ENCODE results near the gene ZNF138.

Gene ZNF138

DNA sequence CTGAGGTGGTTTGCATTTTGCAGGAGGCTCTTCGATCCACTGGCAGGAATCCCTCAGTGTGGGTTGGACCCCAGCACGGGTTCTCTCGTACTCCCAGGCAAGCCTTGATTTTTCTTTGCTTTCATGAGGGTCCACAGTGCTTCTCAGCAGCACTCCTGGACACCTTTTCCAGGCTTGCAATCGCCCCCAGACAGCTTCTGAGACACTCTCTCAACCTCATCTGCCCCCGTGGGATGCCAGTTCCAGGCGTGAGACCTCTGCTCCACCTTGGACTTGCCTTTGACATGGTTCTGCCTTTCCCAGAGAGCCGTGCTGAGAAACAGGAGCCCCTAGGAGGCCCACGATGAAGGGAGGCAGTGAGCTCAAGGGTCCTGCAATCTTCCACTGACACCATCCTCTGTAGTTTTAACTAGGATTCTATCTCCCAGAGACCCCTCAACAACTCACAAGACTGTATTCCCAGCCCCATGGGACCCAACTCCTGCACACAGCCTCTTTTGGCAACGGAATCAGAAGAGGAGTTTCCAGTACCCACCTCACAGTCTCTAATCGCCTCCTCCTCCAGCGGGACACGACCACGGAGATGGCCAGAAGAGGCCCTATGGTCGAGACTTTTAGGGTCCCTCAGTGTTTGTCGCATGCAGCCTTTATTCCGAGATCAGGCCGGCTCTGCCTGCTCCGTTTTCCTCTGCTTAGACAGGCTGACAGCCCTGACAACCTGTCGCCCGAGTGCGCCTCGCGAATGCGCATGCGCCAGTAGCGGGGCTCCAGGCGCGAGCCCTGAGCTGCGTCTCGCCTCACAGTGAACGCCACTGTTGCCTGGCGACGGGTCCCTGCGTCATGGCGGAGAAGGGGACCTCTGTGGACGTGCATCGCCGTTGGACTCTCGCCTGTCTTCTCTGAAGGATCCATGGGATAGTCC, 82.8 kb downstream of the ZNF138 start:
- peak; percentile 52 for DNase-seq

DNA sequence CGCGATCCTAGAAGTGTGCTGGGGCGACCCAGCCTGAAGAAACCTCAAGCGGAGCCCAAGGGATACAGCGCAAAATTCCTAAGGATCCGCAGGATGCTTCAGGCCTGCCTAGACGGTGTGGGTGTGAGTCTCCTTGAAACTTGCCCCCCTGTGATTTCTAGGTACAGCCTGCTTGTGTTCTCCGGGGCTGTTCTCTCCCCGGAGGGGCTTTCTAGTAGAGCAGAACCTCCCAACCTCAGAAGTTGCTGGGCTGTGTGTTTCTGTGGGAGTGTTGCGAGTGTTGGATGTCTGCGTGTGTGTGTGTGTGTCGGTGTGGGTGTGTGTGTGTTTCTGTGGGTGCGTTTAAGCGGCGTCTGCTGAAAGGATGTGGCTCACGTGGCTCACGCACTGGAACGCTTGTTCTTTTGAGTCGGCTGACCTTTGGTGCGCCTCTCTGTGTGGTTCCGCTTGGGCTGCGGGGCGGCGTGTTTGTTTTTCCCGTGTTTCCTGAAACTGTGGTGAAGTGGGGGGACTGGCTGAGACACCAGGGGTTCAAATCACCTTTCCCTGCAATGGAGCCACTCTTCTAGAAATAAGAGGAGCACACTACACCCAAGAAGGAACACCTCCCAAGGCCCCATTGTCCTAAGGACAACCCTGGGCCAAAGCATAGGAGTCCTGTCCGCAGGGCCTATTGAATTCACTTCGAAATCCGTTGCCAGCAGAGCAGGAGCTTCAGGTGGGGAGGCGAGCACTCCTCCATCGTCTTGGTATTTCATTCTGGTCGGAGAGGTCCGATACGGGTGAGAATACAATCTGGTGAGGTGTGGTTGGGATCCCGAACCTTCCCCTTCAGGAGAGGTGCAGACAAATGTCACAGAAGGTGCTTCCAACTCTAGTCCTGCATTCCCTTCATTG, 83.7 kb downstream of the ZNF138 start:
- no peak for DNase-seq

DNA sequence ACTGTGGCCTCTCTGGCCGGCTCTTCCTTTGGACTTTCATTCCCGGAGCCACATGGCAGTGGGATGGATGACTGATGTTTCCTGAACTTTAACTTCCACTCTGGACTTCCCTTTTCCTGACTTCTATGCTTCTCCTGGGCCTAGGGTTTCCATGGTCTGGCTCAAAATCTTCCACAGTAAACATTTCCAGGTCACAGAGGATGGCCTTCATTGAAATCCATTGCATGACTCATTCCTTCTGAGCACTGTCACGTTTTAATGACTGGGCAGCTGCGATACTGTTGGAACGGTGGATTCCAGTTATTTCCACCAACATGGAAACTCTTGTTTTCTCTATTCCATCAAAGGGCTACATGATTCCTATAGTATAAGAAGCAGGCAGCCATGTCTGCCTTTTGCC, 84.5 kb downstream of the ZNF138 start:
- DNase-seq = no peak

DNA sequence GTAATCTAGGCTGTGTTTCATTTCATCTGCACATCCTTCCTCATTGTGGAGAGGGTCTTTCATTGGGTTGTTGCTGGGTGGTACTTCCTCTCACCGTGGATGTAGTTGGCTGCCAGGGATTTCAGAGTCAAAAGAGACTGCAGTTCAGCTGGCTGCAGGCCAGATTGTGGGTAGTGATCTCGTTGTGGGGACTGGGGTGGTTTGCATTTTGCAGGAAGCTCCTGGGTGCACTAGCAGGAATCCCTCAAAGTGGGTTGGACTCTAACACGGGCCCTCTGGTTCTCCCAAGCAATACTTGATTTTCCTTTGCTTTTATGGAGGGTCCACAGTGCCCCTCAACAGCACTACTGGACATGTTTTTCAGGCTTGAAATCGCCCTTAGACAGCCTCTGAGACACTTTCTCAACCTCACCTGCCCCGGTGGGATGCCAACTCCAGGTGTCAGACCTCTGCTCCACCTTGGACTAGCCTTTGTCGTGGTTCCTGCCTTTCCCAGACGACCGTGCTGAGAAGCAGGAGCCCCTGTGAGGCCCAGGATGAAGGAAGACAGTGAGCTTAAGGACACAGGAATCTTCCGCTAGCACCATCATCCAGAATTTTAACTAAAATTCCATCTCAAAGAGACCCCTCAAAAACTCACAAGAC, 85.0 kb downstream of the ZNF138 start:
- DNase-seq = no peak

DNA sequence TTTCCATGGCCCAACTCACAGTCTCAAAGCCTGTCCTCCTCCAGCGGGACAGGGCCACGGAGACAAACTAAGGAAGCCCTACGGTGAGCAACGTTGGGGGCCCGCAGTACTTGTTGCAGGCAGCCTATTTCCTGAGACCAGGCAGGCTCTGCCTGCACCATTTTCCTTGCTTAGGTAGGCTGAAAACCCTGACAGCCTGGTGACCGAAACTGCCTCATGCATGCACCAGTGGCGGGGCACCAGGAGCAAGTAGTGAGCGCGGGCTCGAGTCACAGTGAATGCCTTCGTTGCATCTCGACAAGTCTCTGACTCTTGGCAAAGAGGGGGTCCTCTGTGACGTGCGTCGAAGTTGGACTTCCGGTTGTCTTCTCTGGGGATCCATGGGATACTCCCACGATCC, 85.6 kb downstream of the ZNF138 start:
- DNase-seq = no peak

DNA sequence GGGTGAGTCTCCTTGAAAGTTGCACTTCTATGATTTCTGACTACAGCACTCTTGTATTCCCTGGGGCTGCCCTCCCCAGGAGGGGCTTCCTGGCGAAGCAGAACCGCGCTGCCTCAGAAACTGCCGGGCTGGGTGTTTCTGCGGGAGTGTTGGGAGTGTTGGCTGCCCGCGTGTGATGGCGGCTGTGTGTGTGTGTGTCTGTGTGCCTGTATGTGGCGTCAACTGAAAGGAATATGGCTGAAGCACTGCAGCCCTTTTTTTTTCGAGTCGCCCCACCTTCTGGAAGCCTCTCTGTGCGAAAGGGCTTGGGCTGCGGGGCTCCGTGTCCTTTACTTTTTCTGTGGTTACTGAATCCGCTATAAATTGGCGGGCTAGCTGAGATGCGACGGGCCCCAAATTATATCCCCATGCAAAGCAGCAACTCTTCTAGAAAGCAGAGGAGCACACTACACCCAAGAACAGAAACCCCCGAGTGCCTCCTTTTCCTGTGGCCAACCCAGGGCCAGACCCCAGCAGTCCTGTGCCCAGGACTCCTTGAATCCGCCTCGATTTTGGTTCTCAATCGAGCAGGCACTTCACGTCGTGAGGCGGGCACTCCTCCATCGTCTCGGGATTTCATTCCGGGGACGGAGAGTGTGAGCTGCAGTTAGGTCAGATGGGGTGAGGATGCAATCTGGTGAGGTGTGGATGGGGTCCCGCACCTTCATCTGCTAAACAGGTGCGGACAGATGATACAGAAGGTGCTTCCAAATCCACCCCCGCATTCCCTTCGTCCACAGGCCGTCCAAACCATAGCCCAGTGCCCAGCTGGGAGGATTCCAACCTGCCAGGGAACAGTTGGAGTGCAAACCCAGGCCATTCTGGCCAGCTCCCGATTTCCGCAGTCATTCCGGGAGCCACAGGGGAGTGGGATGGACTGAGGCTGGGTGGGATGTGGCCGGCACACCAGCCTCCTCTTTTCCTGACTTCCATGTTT, 86.4 kb downstream of the ZNF138 start:
- DNase-seq = no peak

DNA sequence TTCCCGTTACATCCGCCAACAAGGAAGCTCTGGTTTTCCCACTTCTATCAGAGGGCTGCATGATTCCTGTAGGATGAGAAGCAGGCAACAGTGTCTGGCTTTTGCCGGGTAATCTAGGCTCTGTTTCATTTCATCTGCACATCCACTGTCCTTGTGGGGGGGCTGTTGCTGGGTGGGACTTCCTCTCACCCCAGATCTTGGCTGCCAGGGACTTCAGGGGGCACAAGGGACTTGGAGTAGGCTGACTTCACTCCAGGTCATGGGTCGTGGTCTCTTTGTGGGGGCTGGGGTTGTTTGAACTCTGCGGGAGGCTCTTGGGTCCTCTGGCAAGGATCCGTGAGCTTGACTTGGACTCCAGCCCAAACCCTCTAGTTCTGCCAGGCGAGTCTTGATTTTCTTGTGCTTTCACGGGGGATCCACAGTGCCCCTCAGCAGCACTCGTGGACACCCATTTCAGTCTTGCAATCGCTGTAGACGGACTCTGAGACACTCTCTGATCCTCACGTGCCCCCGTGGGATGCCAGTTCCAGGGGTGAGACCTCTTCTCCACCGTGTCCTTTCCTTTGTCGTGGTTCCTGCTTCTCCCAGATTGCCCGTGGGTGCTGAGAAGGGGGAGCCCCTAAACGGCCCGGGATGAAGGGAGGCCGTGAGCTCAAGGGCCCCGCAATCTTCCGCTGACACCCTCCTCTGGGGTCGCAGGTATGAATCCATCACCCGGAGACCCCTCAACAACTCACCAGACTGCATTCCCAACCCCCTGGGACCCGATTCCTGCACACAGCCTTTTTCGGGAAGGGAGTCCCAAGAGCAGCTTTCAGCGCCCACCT, 87.4 kb downstream of the ZNF138 start:
- no peak for DNase-seq

DNA sequence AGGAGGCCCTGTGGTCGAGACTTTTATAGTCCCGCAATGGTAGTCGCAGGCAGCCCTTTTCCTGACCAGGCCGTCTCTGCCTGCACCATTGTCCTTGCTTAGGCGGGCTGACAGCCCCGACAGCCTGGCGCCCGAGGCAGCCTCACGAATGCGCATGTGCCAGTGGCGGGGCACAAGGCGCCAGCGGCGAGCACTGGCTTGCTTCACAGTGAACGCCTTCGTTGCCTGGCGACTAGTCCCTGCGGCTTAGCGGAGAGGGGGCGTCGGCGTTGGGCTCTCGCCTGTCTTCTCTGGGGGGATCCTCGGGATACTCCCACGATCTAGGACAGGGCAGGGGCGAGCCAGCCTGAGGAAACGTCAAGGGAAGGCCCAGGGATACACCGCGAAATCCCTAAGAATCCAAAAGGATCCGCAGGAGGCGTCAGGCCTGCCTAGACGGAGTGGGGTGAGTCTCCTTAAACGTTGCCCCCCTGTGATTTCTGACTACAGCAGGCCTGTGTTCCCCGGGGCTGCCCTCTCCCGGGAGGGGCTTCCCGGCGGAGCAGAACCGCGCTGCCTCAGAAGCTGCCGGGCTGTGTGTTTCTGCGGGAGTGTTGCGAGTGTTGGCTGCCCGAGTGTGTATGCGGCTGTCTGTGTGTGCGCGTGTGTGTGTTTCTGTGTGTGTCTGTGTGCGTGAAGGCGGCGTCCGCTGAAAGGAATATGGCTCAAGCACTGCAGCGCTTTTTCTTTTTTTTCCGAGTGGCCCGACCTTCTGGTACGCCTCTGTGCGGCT, 88.3 kb downstream of the ZNF138 start:
- no peak for DNase-seq
